HCT116 (cell line): ENCODE results near the gene CLEC5A. TPM values are rescaled to one million over a fixed set of nuclear protein-coding genes. Genes with fewer than 3 reads are reported as not detected.

Experiments
- ATAC-seq: fragments of 200-7000 bp; cut with Tn5 transposase; 2 replicates; pipeline ENCODE4 v1.9.1; 2020; ENCODE audit warnings: mild to moderate bottlenecking, moderate library complexity
- BruUV-seq: library from RNA; stranded (reverse); fragments of 400-500 nt; replicated peaks from 2 replicates; lab custom pipeline; 2021; lab: Mats Ljungman, UMichigan
- CTCF ChIA-PET: fragments of 300-600 bp; sonication (Branson Sonifier 250); formaldehyde crosslinking; loops from one replicate; lab custom pipeline; 2021; ENCODE audit warnings: antibody characterized with exemption; lab: Charles Lee
- POLR2A ChIA-PET: fragments of 300-600, 350-600 bp; sonication (Branson Sonifier 250); formaldehyde crosslinking; loops from one replicate; lab custom pipeline; 2021; ENCODE audit warnings: antibody characterized with exemption; lab: Charles Lee
- RAD21 ChIA-PET, 2 experiments: fragments of 300-600 bp; sonication (Branson Sonifier 250); formaldehyde crosslinking; loops; one replicate each; lab custom pipeline; 2023; ENCODE audit warnings: low total read pairs in 2 of 2; ENCODE audit not compliant: uncharacterized antibody in 2 of 2, unreplicated experiment in 2 of 2, low non-redundant PET in 1 of 2; lab: Charles Lee
- DNase-seq: peaks from one replicate; pipeline ENCODE4 v3.0.0-alpha.2; 2010; ENCODE audit warnings: low read depth, low spot score
- H2AFZ ChIP-seq: fragments of 200-600 bp; shearing (Covaris generic), sonication (generic); 2 replicates; pipeline ENCODE4 v1.6.1; 2017; ENCODE audit warnings: low read depth, mixed run types, mixed read lengths, antibody characterized with exemption, low read length; ENCODE audit not compliant: poor library complexity, severe bottlenecking
- H3K27ac ChIP-seq: 2 replicates; pipeline ENCODE4 v1.5.1; 2012; ENCODE audit warnings: low read depth, low read length
- H3K27me3 ChIP-seq: fragments of 200-600 bp; sonication (generic); 2 replicates; pipeline ENCODE4 v1.6.1; 2016; ENCODE audit warnings: mixed run types, low read length, mixed read lengths; ENCODE audit not compliant: insufficient read depth
- H3K36me3 ChIP-seq, 2 experiments: fragments of 200-500 bp in 1 of 2; fragments of 200-600 bp in 1 of 2; sonication (Bioruptor generic) in 1 of 2; sonication (generic) in 1 of 2; 2 replicates each; pipeline versions ENCODE4 v1.5.1 to v1.6.1; 2014 to 2016; ENCODE audit warnings: low read length in 2 of 2, inconsistent platforms in 1 of 2, mixed read lengths in 1 of 2, mixed run types in 1 of 2; ENCODE audit not compliant: insufficient read depth in 2 of 2, control insufficient read depth in 1 of 2
- H3K4me1 ChIP-seq, 2 experiments: fragments of 200-600 bp in 1 of 2; sonication (generic) in 1 of 2; 2 replicates each; pipeline versions ENCODE4 v1.5.1 to v1.6.1; 2012 to 2017; ENCODE audit warnings: low read length in 2 of 2, inconsistent platforms in 1 of 2, mild to moderate bottlenecking in 1 of 2, mixed read lengths in 1 of 2, mixed run types in 1 of 2, moderate library complexity in 1 of 2; ENCODE audit not compliant: insufficient read depth in 2 of 2, control insufficient read depth in 1 of 2
- H3K4me2 ChIP-seq: fragments of 200-600 bp; sonication (generic); 2 replicates; pipeline ENCODE4 v1.6.1; 2017; ENCODE audit warnings: mixed run types, low read length, mixed read lengths
- H3K4me3 ChIP-seq, 2 experiments: fragments of 200-600 bp in 1 of 2; sonication (generic) in 1 of 2; replicated peaks in 1 of 2; 2 replicates each; pipeline ENCODE4 v1.5.1; 2011 to 2016; ENCODE audit warnings: low read length in 2 of 2, control low read depth in 1 of 2, low read depth in 1 of 2, mild to moderate bottlenecking in 1 of 2, mixed read lengths in 1 of 2, mixed run types in 1 of 2
- H3K79me2 ChIP-seq: fragments of 200-600 bp; sonication (generic); 2 replicates; pipeline ENCODE4 v1.6.1; 2017; ENCODE audit warnings: mild to moderate bottlenecking, mixed run types, low read length, moderate library complexity, mixed read lengths; ENCODE audit not compliant: insufficient read depth
- H3K9ac ChIP-seq: fragments of 200-600 bp; sonication (generic); 2 replicates; pipeline ENCODE4 v1.6.1; 2016; ENCODE audit warnings: low read length, mixed read lengths
- H3K9me2 ChIP-seq: fragments of 200-600 bp; sonication (generic), shearing (Covaris generic); 2 replicates; pipeline ENCODE4 v1.6.1; 2017; ENCODE audit warnings: mixed run types, mild to moderate bottlenecking, moderate library complexity; ENCODE audit not compliant: insufficient read depth
- H3K9me3 ChIP-seq, 2 experiments: fragments of 200-500 bp in 1 of 2; fragments of 200-600 bp in 1 of 2; sonication (Bioruptor generic) in 1 of 2; sonication (generic) in 1 of 2; 2 replicates each; pipeline ENCODE4 v1.6.1; 2014 to 2017; ENCODE audit warnings: low read length in 2 of 2, mixed read lengths in 2 of 2, inconsistent platforms in 1 of 2, low read depth in 1 of 2, mild to moderate bottlenecking in 1 of 2, mixed run types in 1 of 2, moderate library complexity in 1 of 2; ENCODE audit not compliant: control insufficient read depth in 1 of 2, insufficient read depth in 1 of 2
- H4K20me1 ChIP-seq: fragments of 200-600 bp; sonication (generic), shearing (Covaris generic); 2 replicates; pipeline ENCODE4 v1.6.1; 2017; ENCODE audit warnings: mixed run types, mild to moderate bottlenecking, moderate library complexity; ENCODE audit not compliant: insufficient read depth
- ATF3 ChIP-seq: IDR thresholded peaks from 2 replicates; pipeline ENCODE4 v1.6.1; 2012
- CBX3 ChIP-seq: IDR thresholded peaks from 2 replicates; pipeline ENCODE4 v1.6.1; 2012; ENCODE audit warnings: low read depth
- FOSL1 ChIP-seq: IDR thresholded peaks from 2 replicates; pipeline ENCODE4 v1.6.1; 2012; ENCODE audit warnings: low read depth
- POLR2A ChIP-seq: IDR thresholded peaks from 2 replicates; pipeline ENCODE4 v1.7.0; 2011; ENCODE audit warnings: borderline replicate concordance; ENCODE audit not compliant: insufficient read depth, insufficient read length; ENCODE audit errors: extremely low read depth
- REST ChIP-seq: IDR thresholded peaks from 2 replicates; pipeline ENCODE4 v1.6.1; 2012; ENCODE audit warnings: low read depth
- SP1 ChIP-seq: IDR thresholded peaks from 2 replicates; pipeline ENCODE4 v1.6.1; 2012; ENCODE audit warnings: low read depth
- ZFX ChIP-seq: fragments of 450-650 bp; IDR thresholded peaks from 2 replicates; pipeline ENCODE4 v1.6.1; 2017
- intact Hi-C: fragments of 100-400 bp; cut with micrococcal nuclease; formaldehyde crosslinking; loops from 2 replicates; pipeline ENCODE4 v1.10.0; 2022
- total RNA-seq: library from RNA; stranded (reverse); gene quantifications from one replicate; pipeline ENCODE4 v1.2.1, GENCODE V29; 2021; ENCODE audit not compliant: unreplicated experiment

Gene CLEC5A
- total RNA-seq, 1 experiment from 2014 or later: 0.32 TPM

- TF ChIP-seq SP1 (no peak), CBX3 (no peak)
Measured at GRCh38 chr7:141954334-141954733, 7.6 kb upstream of the CLEC5A start (continued).

- no peaks in the 10 kb centered on the region for H3K27me3 ChIP-seq
- no peak overlapping the region for H3K27ac ChIP-seq
- no TSS peak for BruUV-seq
- RAD21 ChIA-PET: no interaction called here
- no peaks in the 10 kb centered on the region for H3K4me1 ChIP-seq
- TF ChIP-seq ZFX (no peak), CBX3 (no peak), FOSL1 (no peak), SP1 (no peak), ATF3 (no peak), REST (no peak), POLR2A (no peak)
- H3K9me3 ChIP-seq: no peaks in the 10 kb centered on the region
- CTCF ChIA-PET: no interaction called here
- H3K9me2 ChIP-seq: no peaks in the 10 kb centered on the region
- H3K9ac ChIP-seq: no peak overlapping the region
- POLR2A ChIA-PET: no interaction called here
- no peak overlapping the region for H3K4me3 ChIP-seq
- no peak for ATAC-seq
- H3K79me2 ChIP-seq: no peaks in the 10 kb centered on the region
- H3K36me3 ChIP-seq: no peaks in the 10 kb centered on the region
- no peak overlapping the region for H3K4me2 ChIP-seq
- H2AFZ ChIP-seq: no peak overlapping the region
- H4K20me1 ChIP-seq: no peaks in the 10 kb centered on the region
- intact Hi-C loops: no loop called here
- no peak for DNase-seq
Measured at GRCh38 chr7:141952461-141952860, 5.7 kb upstream of the CLEC5A start.
